Gastroesophageal sphincter (tissue), 3 donors: ENCODE results near the gene PRKG1.

Source experiments
- POLR2A ChIP-seq, 2 donors: fragments of 450-650 bp; IDR thresholded peaks; one replicate each; pipeline ENCODE4 v1.6.1; 2017; ENCODE audit warnings: antibody characterized with exemption in 2 of 2, mild to moderate bottlenecking in 2 of 2, moderate library complexity in 1 of 2
- POLR2AphosphoS5 ChIP-seq: sonication (generic); formaldehyde crosslinking; IDR thresholded peaks from one replicate; pipeline ENCODE4 v1.6.1; 2017; ENCODE audit warnings: antibody characterized with exemption
- TF ChIP-seq, protein P1 (sequence below), 4 experiments: fragments of 200-600 bp in 2 of 4; fragments of 450-650 bp in 2 of 4; sonication (generic) in 1 of 4; IDR thresholded peaks; one replicate each; pipeline ENCODE4 v1.5.1; 2017 to 2019; ENCODE audit warnings: antibody characterized with exemption in 4 of 4, mild to moderate bottlenecking in 2 of 4, moderate library complexity in 2 of 4

DNA sequence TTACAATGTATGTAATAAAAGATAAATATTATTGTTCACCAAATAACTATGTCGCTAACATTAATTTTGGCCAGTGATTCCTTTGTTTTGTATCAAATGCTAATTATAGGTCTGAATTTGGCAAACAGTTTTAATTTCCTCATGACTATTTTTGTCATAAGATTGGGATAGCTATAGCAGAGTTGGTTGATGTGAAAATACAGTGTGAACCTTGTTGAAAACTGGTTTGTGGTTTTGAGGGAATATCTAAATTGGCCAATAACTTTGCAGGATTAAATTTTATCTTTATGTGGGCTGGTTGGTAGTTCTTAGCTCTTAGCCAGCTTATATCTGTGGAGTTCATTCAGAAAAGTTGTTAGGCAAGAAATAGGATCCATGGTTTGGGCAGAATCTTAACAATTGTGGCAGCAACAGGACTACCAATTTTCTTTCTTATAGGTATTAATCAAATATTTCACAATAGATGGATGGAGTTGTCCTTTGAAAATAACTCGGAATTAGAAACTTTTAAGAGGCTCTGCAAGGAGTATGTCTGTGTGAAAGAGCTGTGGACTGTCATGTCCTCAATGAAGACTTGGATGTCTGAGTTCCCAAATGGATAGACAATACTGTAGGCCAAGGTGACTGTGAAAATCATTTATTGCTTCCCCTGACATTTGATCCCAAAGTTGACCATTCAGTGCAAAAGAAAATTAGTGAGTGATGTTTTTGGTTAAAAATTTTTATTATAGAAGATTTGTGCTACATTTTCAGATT is 73.5 kb downstream of the PRKG1 start:
- TF ChIP-seq, protein P1, sequence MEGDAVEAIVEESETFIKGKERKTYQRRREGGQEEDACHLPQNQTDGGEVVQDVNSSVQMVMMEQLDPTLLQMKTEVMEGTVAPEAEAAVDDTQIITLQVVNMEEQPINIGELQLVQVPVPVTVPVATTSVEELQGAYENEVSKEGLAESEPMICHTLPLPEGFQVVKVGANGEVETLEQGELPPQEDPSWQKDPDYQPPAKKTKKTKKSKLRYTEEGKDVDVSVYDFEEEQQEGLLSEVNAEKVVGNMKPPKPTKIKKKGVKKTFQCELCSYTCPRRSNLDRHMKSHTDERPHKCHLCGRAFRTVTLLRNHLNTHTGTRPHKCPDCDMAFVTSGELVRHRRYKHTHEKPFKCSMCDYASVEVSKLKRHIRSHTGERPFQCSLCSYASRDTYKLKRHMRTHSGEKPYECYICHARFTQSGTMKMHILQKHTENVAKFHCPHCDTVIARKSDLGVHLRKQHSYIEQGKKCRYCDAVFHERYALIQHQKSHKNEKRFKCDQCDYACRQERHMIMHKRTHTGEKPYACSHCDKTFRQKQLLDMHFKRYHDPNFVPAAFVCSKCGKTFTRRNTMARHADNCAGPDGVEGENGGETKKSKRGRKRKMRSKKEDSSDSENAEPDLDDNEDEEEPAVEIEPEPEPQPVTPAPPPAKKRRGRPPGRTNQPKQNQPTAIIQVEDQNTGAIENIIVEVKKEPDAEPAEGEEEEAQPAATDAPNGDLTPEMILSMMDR (IDR thresholded peaks at IDR 0.05), result no peak
- TF ChIP-seq POLR2AphosphoS5, result no peak
- TF ChIP-seq POLR2A (IDR thresholded peaks at IDR 0.05), result no peak
